ENCODE data around the gene CATSPERB. TPM values are rescaled to one million over a fixed set of nuclear protein-coding genes. Genes with fewer than 3 reads are reported as not detected.
"Not testable (repeated sequence)": the region's sequence is repeated elsewhere in the genome, so short reads cannot be mapped to it uniquely, and the experiment has no call there.

Gene CATSPERB
- total RNA-seq, 1 donor from 2014 or later = not detected

DNA sequence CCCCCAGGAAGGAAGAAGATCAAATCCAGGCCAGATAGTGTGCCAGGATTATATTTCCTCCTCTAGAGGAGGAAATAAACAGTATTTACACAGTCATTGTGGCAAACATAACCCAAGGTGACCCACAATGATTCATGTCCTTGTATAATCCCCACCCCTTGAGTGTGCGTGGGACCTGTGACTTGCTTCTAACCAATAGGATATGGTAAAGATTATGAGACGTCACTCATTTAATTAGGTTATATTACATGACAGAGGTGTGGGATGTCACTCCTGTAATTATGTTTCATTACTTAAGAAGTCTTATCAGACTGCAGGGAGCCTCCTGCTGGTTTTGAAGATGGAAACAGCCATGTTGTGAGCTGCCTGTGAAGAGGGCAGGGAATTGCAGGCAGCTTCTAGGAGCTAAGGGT lies 12.2 kb upstream of the CATSPERB start:
- Mint-ChIP-seq H3K27me3 (peaks cover 7% of the 10 kb centered on the region), H3K36me3 (ENCODE audit: low read depth) (no peaks in the 10 kb centered on the region), H3K4me1 (no peaks in the 10 kb centered on the region), H3K9me3 (no peaks in the 10 kb centered on the region), H3K27ac (no peak overlapping the region), H3K4me3 (no peak overlapping the region)
- CTCF ChIA-PET = no interaction called here
- ATAC-seq (ENCODE audit: low read depth) = no peak
- POLR2A ChIA-PET = no interaction called here
- intact Hi-C loops (cut with micrococcal nuclease) = no loop called here
- TF ChIP-seq, protein P1, sequence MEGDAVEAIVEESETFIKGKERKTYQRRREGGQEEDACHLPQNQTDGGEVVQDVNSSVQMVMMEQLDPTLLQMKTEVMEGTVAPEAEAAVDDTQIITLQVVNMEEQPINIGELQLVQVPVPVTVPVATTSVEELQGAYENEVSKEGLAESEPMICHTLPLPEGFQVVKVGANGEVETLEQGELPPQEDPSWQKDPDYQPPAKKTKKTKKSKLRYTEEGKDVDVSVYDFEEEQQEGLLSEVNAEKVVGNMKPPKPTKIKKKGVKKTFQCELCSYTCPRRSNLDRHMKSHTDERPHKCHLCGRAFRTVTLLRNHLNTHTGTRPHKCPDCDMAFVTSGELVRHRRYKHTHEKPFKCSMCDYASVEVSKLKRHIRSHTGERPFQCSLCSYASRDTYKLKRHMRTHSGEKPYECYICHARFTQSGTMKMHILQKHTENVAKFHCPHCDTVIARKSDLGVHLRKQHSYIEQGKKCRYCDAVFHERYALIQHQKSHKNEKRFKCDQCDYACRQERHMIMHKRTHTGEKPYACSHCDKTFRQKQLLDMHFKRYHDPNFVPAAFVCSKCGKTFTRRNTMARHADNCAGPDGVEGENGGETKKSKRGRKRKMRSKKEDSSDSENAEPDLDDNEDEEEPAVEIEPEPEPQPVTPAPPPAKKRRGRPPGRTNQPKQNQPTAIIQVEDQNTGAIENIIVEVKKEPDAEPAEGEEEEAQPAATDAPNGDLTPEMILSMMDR (IDR thresholded peaks at IDR 0.05) = no peak
- DNase-seq = no peak

DNA sequence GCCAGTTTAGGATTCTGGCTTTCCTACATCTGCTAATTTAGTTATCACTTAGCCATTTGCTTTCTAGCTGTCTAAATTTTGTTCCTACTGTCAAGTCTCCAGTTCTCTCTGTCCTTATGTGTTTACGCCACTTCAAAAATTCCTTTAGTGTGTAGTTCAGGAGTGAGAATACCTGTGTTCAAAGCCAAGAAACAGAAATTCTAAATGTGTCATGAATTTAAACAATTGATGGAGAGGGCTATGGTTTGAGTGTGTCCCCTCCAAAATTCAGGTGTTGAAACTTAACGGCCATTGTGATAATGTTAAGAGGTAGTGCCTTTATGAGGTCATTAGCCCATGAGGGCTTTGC lies 11.4 kb upstream of the CATSPERB start:
- peaks cover 3% of the 10 kb centered on the region for H3K27me3 Mint-ChIP-seq
- no peaks in the 10 kb centered on the region for H3K4me1 Mint-ChIP-seq
- ChIA-PET CTCF (no interaction called here), POLR2A (interaction anchor here (0.5 kb wide), 1 partner anchor 1332 kb away, joined by 4 read pairs; no protein-coding TSS in a partner anchor)
- intact Hi-C loops (cut with micrococcal nuclease) = no loop called here
- H3K9me3 Mint-ChIP-seq = no peaks in the 10 kb centered on the region
- DNase-seq = no peak
- H3K36me3 Mint-ChIP-seq (ENCODE audit: low read depth) = no peaks in the 10 kb centered on the region
- H3K4me3 Mint-ChIP-seq = no peak overlapping the region
- TF ChIP-seq, protein P1 (IDR thresholded peaks at IDR 0.05) = no peak
- H3K27ac Mint-ChIP-seq = no peak overlapping the region
- no peak for ATAC-seq (ENCODE audit: low read depth)

DNA sequence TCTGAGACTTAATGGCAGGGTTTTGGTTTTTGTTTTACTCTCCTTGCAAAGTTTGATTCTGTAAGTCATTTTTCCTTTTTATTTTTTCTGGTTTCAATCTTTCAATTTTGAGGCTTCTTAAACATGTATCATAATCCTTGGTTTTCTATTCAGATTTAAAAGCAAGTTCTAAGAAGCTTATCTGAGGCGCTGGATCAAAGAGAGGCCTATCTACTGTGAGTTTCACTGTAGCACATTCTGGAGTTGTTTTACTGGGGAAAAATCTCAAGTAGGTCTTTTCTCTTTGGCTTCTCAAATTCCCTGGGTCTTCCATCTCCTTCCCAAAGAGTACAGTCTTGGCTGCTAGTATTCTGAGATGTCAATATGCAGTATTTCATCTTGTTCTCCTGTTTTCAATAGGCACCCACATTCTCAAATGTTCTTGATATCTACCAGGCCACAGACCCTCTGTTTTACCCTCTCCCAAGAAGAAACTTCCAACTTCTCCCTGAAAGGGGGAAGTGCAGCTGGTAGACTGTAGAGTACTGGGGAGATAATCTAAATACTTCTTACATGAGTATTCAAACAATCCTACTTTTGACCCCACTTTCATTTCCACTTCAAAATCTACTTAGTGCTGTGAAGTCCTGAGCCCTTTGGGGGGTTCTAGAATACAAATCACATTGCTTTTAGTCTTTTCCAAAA lies 10.9 kb upstream of the CATSPERB start:
- Mint-ChIP-seq H3K4me3 (no peak overlapping the region), H3K4me1 (no peaks in the 10 kb centered on the region), H3K27me3 (peaks cover 3% of the 10 kb centered on the region), H3K9me3 (no peaks in the 10 kb centered on the region), H3K27ac (no peak overlapping the region), H3K36me3 (ENCODE audit: low read depth) (no peaks in the 10 kb centered on the region)
- DNase-seq = no peak
- no peak for ATAC-seq (ENCODE audit: low read depth)
- TF ChIP-seq, protein P1 (IDR thresholded peaks at IDR 0.05) = no peak
- POLR2A ChIA-PET = interaction anchor here (0.5 kb wide), 1 partner anchor 1333 kb away, joined by 4 read pairs; no protein-coding TSS in a partner anchor
- intact Hi-C loops (cut with micrococcal nuclease) = no loop called here
- CTCF ChIA-PET = no interaction called here

DNA sequence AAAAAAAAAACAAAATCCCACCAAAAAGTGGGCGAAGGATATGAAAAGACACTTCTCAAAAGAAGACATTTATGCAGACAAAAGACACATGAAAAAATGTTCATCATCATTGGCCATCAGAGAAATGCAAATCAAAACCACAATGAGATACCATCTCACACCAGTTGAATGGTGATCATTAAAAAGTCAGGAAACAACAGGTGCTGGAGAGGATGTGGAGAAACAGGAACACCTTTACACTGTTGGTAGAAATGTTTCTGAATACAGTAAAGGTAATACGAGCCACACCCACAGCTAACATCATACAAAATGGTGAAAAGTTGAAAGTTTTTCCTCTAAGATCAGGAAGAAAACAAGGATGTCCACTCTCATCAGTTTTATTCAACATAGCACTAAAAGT lies 8.0 kb upstream of the CATSPERB start:
- H3K36me3 Mint-ChIP-seq (ENCODE audit: low read depth); H3K4me1 Mint-ChIP-seq; ATAC-seq (ENCODE audit: low read depth); H3K9me3 Mint-ChIP-seq; intact Hi-C loops (cut with micrococcal nuclease); H3K27me3 Mint-ChIP-seq; POLR2A ChIA-PET; H3K27ac Mint-ChIP-seq; H3K4me3 Mint-ChIP-seq; CTCF ChIA-PET; DNase-seq: not testable (repeated sequence)

DNA sequence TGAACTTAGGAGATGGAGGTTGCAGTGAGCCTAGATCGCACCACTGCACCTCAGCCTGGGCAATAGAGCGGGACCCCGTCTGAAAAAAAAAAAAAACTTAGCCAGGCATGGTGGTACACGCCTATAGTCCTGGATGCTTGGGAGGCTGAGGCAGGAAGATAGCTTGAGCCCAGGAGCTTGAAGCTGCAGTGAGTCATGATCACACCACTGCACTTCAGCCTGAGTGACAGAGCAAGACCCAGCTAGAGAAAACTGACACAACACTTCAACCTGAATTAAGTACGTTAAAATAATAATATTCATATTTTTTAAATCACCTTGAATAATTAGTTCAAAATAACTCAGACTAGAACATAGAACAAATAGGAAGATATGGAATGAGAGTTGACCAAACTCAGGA lies 5.7 kb upstream of the CATSPERB start:
- Mint-ChIP-seq H3K36me3 (ENCODE audit: low read depth) (no peaks in the 10 kb centered on the region), H3K9me3 (no peaks in the 10 kb centered on the region), H3K27ac (no peak overlapping the region), H3K4me3 (no peak overlapping the region), H3K4me1 (no peaks in the 10 kb centered on the region), H3K27me3 (peaks cover 14% of the 10 kb centered on the region)
- intact Hi-C loops (cut with micrococcal nuclease) = no loop called here
- TF ChIP-seq, protein P1 (IDR thresholded peaks at IDR 0.05) = no peak
- ChIA-PET POLR2A (no interaction called here), CTCF (no interaction called here)
- DNase-seq (no peak), ATAC-seq (ENCODE audit: low read depth) (no peak)
